Keratinocyte (primary cell): ENCODE results near the gene CCDC149. TPM values are rescaled to one million over a fixed set of nuclear protein-coding genes. Genes with fewer than 3 reads are reported as not detected.

Source experiments
- DNase-seq: peaks from one replicate; pipeline ENCODE4 v3.0.0-alpha.2; 2011; ENCODE audit warnings: low read depth, missing footprints, low spot score
- FAIRE-seq: peaks from 2 replicates; lab custom pipeline; 2011; peaks lifted over from hg19 to GRCh38; lab: Jason Lieb, UNC
- H2AFZ ChIP-seq: 2 replicates; pipeline ENCODE4 v1.6.0; 2012; ENCODE audit warnings: low read length, control low read depth, inconsistent platforms; ENCODE audit not compliant: control insufficient read depth
- H3K27ac ChIP-seq: 2 replicates; pipeline ENCODE4 v1.5.1; 2011; ENCODE audit warnings: low read length; ENCODE audit not compliant: control insufficient read depth, insufficient read depth
- H3K27me3 ChIP-seq: 3 replicates; pipeline ENCODE4 v1.6.0; 2011; ENCODE audit warnings: low read length; ENCODE audit not compliant: control insufficient read depth, insufficient read depth; ENCODE audit errors: extremely low read depth
- H3K36me3 ChIP-seq, 2 experiments: 2 replicates in 1 of 2; 3 replicates in 1 of 2; pipeline ENCODE4 v1.5.1; 2011; ENCODE audit warnings: low read length in 2 of 2, mild to moderate bottlenecking in 1 of 2; ENCODE audit not compliant: control insufficient read depth in 2 of 2, insufficient read depth in 2 of 2; ENCODE audit errors: extremely low read depth in 1 of 2
- H3K4me1 ChIP-seq: 3 replicates; pipeline ENCODE4 v1.5.1; 2011; ENCODE audit warnings: low read length; ENCODE audit not compliant: control insufficient read depth, insufficient read depth; ENCODE audit errors: extremely low read depth
- H3K4me2 ChIP-seq: 3 replicates; pipeline ENCODE4 v1.6.0; 2011; ENCODE audit warnings: low read depth, low read length; ENCODE audit not compliant: control insufficient read depth, insufficient read depth; ENCODE audit errors: extremely low read depth
- H3K4me3 ChIP-seq, 3 experiments: fragments of 200-600 bp in 1 of 3; sonication (generic) in 1 of 3; 2 replicates in 2 of 3; 3 replicates in 1 of 3; pipeline ENCODE4 v1.5.1; 2011 to 2016; ENCODE audit warnings: low read length in 3 of 3, mild to moderate bottlenecking in 3 of 3, control low read depth in 2 of 3, inconsistent platforms in 1 of 3, low read depth in 1 of 3, mixed read lengths in 1 of 3, mixed run types in 1 of 3, moderate library complexity in 1 of 3; ENCODE audit not compliant: control insufficient read depth in 2 of 3, insufficient read depth in 2 of 3; ENCODE audit errors: extremely low read depth in 1 of 3
- H3K79me2 ChIP-seq: 2 replicates; pipeline ENCODE4 v1.6.0; 2012; ENCODE audit warnings: low read length; ENCODE audit not compliant: control insufficient read depth, insufficient read depth
- H3K9ac ChIP-seq: 3 replicates; pipeline ENCODE4 v1.6.0; 2011; ENCODE audit warnings: low read length; ENCODE audit not compliant: control insufficient read depth, insufficient read depth; ENCODE audit errors: extremely low read depth
- H3K9me1 ChIP-seq: 3 replicates; pipeline ENCODE4 v1.6.0; 2011; ENCODE audit warnings: low read length; ENCODE audit not compliant: control insufficient read depth, insufficient read depth; ENCODE audit errors: extremely low read depth
- H3K9me3 ChIP-seq: 2 replicates; pipeline ENCODE4 v1.5.1; 2012; ENCODE audit warnings: low read depth, low read length; ENCODE audit not compliant: control insufficient read depth
- H4K20me1 ChIP-seq: 3 replicates; pipeline ENCODE4 v1.6.0; 2011; ENCODE audit warnings: low read length; ENCODE audit not compliant: control insufficient read depth, insufficient read depth; ENCODE audit errors: extremely low read depth
- CTCF ChIP-seq, 3 experiments: IDR thresholded peaks in 1 of 3; conservative IDR thresholded peaks in 1 of 3; optimal IDR thresholded peaks in 1 of 3; 2 replicates in 2 of 3; 3 replicates in 1 of 3; pipeline versions ENCODE3 to v1.5.1; 2011; ENCODE audit warnings: low read length in 3 of 3, mild to moderate bottlenecking in 3 of 3, moderate library complexity in 2 of 3, control low read depth in 1 of 3, inconsistent platforms in 1 of 3; ENCODE audit not compliant: insufficient read depth in 2 of 3; ENCODE audit errors: extremely low read depth in 1 of 3
- EZH2 ChIP-seq: IDR thresholded peaks from one replicate; pipeline ENCODE4 v1.6.1; 2012; ENCODE audit warnings: inconsistent platforms, mild to moderate bottlenecking, low read length, moderate library complexity
- dilution Hi-C: fragments of 300-500 bp; cut with MboI; formaldehyde crosslinking; loops from one replicate; pipeline ENCODE4 v1.7.0; 2020; ENCODE audit warnings: low sequenced_read_pairs; ENCODE audit not compliant: extremely low pct_ligation_motif_present
- polyA plus RNA-seq, 5 experiments: library from polyadenylated mRNA; depleted of rRNA in 3 of 5; stranded (reverse) in 3 of 5; stranded (forward) in 1 of 5; unstranded in 1 of 5; fragments of >200 nt; gene quantifications; 1 replicate in 1 of 5; 2 replicates in 3 of 5; 3 replicates in 1 of 5; pipeline versions ENCODE4 v1.2.1 to v1.2.3, GENCODE V29; 2011 to 2012; ENCODE audit warnings: missing spikeins in 2 of 5, low read depth in 1 of 5, low replicate concordance in 1 of 5

CCDC149 gene
- polyA plus RNA-seq, 1 donor (not counting 4 experiments of a cell fraction or from before 2014, with no cell fraction given), result 2.1 TPM

DNA sequence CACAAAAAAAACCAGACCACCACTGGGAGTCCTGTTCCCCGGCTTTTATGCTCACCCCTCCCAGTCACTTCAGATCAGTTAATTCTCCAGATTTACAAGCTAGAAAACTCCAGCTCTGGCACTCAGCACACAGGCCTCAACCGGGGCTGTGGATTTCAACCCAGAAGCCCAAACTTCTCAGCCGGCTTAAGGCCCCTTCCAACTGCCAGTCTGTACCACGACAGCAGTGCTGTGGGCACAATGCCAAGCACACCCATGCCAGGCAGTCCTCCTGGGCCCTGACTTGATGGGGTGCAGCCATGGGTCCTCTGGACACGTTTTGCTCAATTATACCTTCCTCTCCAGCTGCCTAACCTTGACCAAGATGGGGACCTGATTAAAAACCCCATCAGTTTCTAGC is 105.2 kb downstream of the CCDC149 start:
- dilution Hi-C loops, result no loop called here
- H3K9me3 ChIP-seq, result no peaks in the 10 kb centered on the region
- no peak for TF ChIP-seq CTCF (optimal IDR thresholded peaks at IDR 0.05 in 1 of 3, IDR thresholded peaks at IDR 0.05 in 1 of 3, conservative IDR thresholded peaks at IDR 0.05 in 1 of 3; ENCODE audit: extremely low read depth in 1 of 3, insufficient read depth in 2 of 3, low read length in 3 of 3)
- TF ChIP-seq EZH2, result no peak
- FAIRE-seq (no peak), DNase-seq (no peak)
- no peak overlapping the region for H3K27ac ChIP-seq
- H3K27me3 ChIP-seq, result no peaks in the 10 kb centered on the region
- H3K79me2 ChIP-seq, result no peaks in the 10 kb centered on the region
- no peak overlapping the region for H3K9ac ChIP-seq
- no peaks in the 10 kb centered on the region for H3K36me3 ChIP-seq
- H3K4me2 ChIP-seq, result no peak overlapping the region
- H3K4me3 ChIP-seq, result no peak overlapping the region
- no peaks in the 10 kb centered on the region for H3K9me1 ChIP-seq
- H3K4me1 ChIP-seq, result peaks cover 12% of the 10 kb centered on the region
- no peak overlapping the region for H2AFZ ChIP-seq
- no peaks in the 10 kb centered on the region for H4K20me1 ChIP-seq

- Histone ChIP-seq H4K20me1 (no peaks in the 10 kb centered on the region), H3K36me3 (no peaks in the 10 kb centered on the region), H3K27ac (no peak overlapping the region), H3K27me3 (no peaks in the 10 kb centered on the region), H3K9me1 (no peaks in the 10 kb centered on the region), H2AFZ (no peak overlapping the region), H3K4me2 (no peak overlapping the region), H3K79me2 (no peaks in the 10 kb centered on the region), H3K4me1 (peaks cover 12% of the 10 kb centered on the region), H3K9me3 (no peaks in the 10 kb centered on the region), H3K9ac (no peak overlapping the region), H3K4me3 (no peak overlapping the region)
- dilution Hi-C loops, result no loop called here
- TF ChIP-seq CTCF (optimal IDR thresholded peaks at IDR 0.05 in 1 of 3, IDR thresholded peaks at IDR 0.05 in 1 of 3, conservative IDR thresholded peaks at IDR 0.05 in 1 of 3; ENCODE audit: extremely low read depth in 1 of 3, insufficient read depth in 2 of 3, low read length in 3 of 3) (no peak), EZH2 (no peak)
- FAIRE-seq (no peak), DNase-seq (no peak)
These were observed 106.4 kb downstream of the CCDC149 start for GRCh38 chr4:24806206-24806990.
